ENCODE data around the gene TFIP11.

- TF ChIP-seq SPI1 (IDR thresholded peaks at IDR 0.05; ENCODE audit: borderline replicate concordance, insufficient read depth, low read depth, low read length), result no peak
- TF ChIP-seq EZH2 (IDR thresholded peaks at IDR 0.05; ENCODE audit: borderline replicate concordance, control insufficient read depth, low read depth, low read length), result no peak
- no peak for TF ChIP-seq ZZZ3 (IDR thresholded peaks at IDR 0.05; ENCODE audit: control insufficient read depth, insufficient read length, low read depth)
- no peak for TF ChIP-seq MXI1 (IDR thresholded peaks at IDR 0.05; ENCODE audit: low read depth, low read length)
These were observed 37.7 kb upstream of the TFIP11 start for GRCh38 chr22:26549902-26550497.

Measured in GM12878 (cell line).